WTC11 (cell line): ENCODE measurements around the gene PDE4B. TPM values are rescaled to one million over a fixed set of nuclear protein-coding genes. Genes with fewer than 3 reads are reported as not detected.
A peak's percentile ranks its signal among the peaks of the same experiment; 100 is the strongest.

Experiments
- ATAC-seq: fragments of 200-7000 bp; cut with Tn5 transposase; 2 replicates; pipeline ENCODE4 v1.10.0; 2021; ENCODE audit warnings: mild to moderate bottlenecking, moderate library complexity
- CTCF ChIA-PET: fragments of 300-600 bp; sonication (Branson Sonifier 250); formaldehyde crosslinking; loops from one replicate; lab custom pipeline; 2021; ENCODE audit warnings: antibody characterized with exemption; lab: Charles Lee
- POLR2A ChIA-PET: fragments of 350-600 bp; sonication (Branson Sonifier 250); formaldehyde crosslinking; loops from one replicate; lab custom pipeline; 2021; ENCODE audit warnings: antibody characterized with exemption; lab: Charles Lee
- DNase-seq: peaks from one replicate; pipeline ENCODE4 v3.0.0; 2021; ENCODE audit warnings: low spot score
- H3K27ac Mint-ChIP-seq: 2 replicates; pipeline ENCODE4 v1.8.0; 2021; ENCODE audit warnings: mixed read lengths
- H3K27me3 Mint-ChIP-seq: 2 replicates; pipeline ENCODE4 v1.8.0; 2021; ENCODE audit warnings: low read depth, mild to moderate bottlenecking, moderate library complexity, mixed read lengths
- H3K36me3 Mint-ChIP-seq: 2 replicates; pipeline ENCODE4 v1.8.0; 2021; ENCODE audit warnings: mixed read lengths
- H3K4me1 Mint-ChIP-seq: 2 replicates; pipeline ENCODE4 v1.8.0; 2022; ENCODE audit warnings: mixed read lengths
- H3K4me3 Mint-ChIP-seq: 2 replicates; pipeline ENCODE4 v1.8.0; 2021; ENCODE audit warnings: mild to moderate bottlenecking, moderate library complexity, mixed read lengths
- H3K9me3 Mint-ChIP-seq: 2 replicates; pipeline ENCODE4 v1.8.0; 2021; ENCODE audit warnings: mixed read lengths
- CBFB ChIP-seq: sonication (generic); formaldehyde crosslinking; IDR thresholded peaks from 2 replicates; pipeline ENCODE4 v1.8.1; 2022; ENCODE audit warnings: mild to moderate bottlenecking, low read depth, missing genetic modification reagents
- CREM ChIP-seq: sonication (generic); formaldehyde crosslinking; IDR thresholded peaks from 2 replicates; pipeline ENCODE4 v1.8.1; 2022; ENCODE audit warnings: mild to moderate bottlenecking, missing genetic modification reagents, moderate library complexity
- ESRRA ChIP-seq: sonication (generic); formaldehyde crosslinking; IDR thresholded peaks from 2 replicates; pipeline ENCODE4 v1.8.1; 2022; ENCODE audit warnings: mild to moderate bottlenecking, missing genetic modification reagents, borderline replicate concordance
- FOXK1 ChIP-seq: sonication (generic); formaldehyde crosslinking; IDR thresholded peaks from 2 replicates; pipeline ENCODE4 v1.8.0; 2022; ENCODE audit warnings: mild to moderate bottlenecking, moderate library complexity, missing genetic modification reagents
- OVOL2 ChIP-seq: fragments of 250-450 bp; sonication (Bioruptor Pico); IDR thresholded peaks from 2 replicates; pipeline ENCODE4 v1.9.0; 2021; ENCODE audit warnings: mild to moderate bottlenecking, borderline replicate concordance
- SOX15 ChIP-seq: fragments of 250-450 bp; sonication (Bioruptor Pico); IDR thresholded peaks from 2 replicates; pipeline ENCODE4 v1.9.0; 2021; ENCODE audit warnings: mild to moderate bottlenecking
- SP1 ChIP-seq: sonication (generic); formaldehyde crosslinking; conservative IDR thresholded peaks from 2 replicates; pipeline ENCODE4 v1.8.1; 2022; ENCODE audit warnings: missing genetic modification reagents
- TP53 ChIP-seq: sonication (generic); formaldehyde crosslinking; IDR thresholded peaks from 2 replicates; pipeline ENCODE4 v1.8.1; 2023; ENCODE audit warnings: mild to moderate bottlenecking, missing genetic modification reagents
- ZNF263 ChIP-seq: sonication (generic); formaldehyde crosslinking; IDR thresholded peaks from 2 replicates; pipeline ENCODE4 v1.8.1; 2022; ENCODE audit warnings: low read depth, mild to moderate bottlenecking, moderate library complexity, missing genetic modification reagents
- total RNA-seq: library from RNA; stranded (reverse); gene quantifications from 3 replicates; pipeline ENCODE4 v1.2.3, GENCODE V29; 2021
- TF ChIP-seq, protein P1 (sequence below): sonication (generic); formaldehyde crosslinking; conservative IDR thresholded peaks from 2 replicates; pipeline ENCODE4 v1.8.1; 2023; ENCODE audit warnings: mild to moderate bottlenecking, low read depth, missing genetic modification reagents, moderate library complexity
- TF ChIP-seq, protein P2 (sequence below): fragments of 250-450 bp; sonication (Bioruptor Pico); IDR thresholded peaks from 2 replicates; pipeline ENCODE4 v1.9.0; 2021; ENCODE audit warnings: mild to moderate bottlenecking
- TF ChIP-seq, protein P3 (sequence below): fragments of 250-450 bp; sonication (Bioruptor Pico); IDR thresholded peaks from 2 replicates; pipeline ENCODE4 v2.1.2; 2022; ENCODE audit warnings: mild to moderate bottlenecking, moderate library complexity
- TF ChIP-seq, protein P4 (sequence below): sonication (generic); formaldehyde crosslinking; IDR thresholded peaks from 2 replicates; pipeline ENCODE4 v1.8.1; 2022; ENCODE audit warnings: mild to moderate bottlenecking, moderate library complexity, missing genetic modification reagents
- TF ChIP-seq, protein P5 (sequence below): sonication (generic); formaldehyde crosslinking; IDR thresholded peaks from 2 replicates; pipeline ENCODE4 v1.8.1; 2022; ENCODE audit warnings: mild to moderate bottlenecking, missing genetic modification reagents, moderate library complexity, borderline replicate concordance
- TF ChIP-seq, protein P6 (sequence below): sonication (generic); formaldehyde crosslinking; IDR thresholded peaks from 2 replicates; pipeline ENCODE4 v1.8.1; 2022; ENCODE audit warnings: missing genetic modification reagents, borderline replicate concordance
- TF ChIP-seq, protein P7 (sequence below): fragments of 250-450 bp; sonication (Bioruptor Pico); IDR thresholded peaks from 2 replicates; pipeline ENCODE4 v1.9.0; 2021; ENCODE audit warnings: moderate library complexity, mild to moderate bottlenecking, inconsistent platforms, borderline replicate concordance

PDE4B gene
- total RNA-seq, 1 experiment from 2014 or later = 8.0 TPM

DNA sequence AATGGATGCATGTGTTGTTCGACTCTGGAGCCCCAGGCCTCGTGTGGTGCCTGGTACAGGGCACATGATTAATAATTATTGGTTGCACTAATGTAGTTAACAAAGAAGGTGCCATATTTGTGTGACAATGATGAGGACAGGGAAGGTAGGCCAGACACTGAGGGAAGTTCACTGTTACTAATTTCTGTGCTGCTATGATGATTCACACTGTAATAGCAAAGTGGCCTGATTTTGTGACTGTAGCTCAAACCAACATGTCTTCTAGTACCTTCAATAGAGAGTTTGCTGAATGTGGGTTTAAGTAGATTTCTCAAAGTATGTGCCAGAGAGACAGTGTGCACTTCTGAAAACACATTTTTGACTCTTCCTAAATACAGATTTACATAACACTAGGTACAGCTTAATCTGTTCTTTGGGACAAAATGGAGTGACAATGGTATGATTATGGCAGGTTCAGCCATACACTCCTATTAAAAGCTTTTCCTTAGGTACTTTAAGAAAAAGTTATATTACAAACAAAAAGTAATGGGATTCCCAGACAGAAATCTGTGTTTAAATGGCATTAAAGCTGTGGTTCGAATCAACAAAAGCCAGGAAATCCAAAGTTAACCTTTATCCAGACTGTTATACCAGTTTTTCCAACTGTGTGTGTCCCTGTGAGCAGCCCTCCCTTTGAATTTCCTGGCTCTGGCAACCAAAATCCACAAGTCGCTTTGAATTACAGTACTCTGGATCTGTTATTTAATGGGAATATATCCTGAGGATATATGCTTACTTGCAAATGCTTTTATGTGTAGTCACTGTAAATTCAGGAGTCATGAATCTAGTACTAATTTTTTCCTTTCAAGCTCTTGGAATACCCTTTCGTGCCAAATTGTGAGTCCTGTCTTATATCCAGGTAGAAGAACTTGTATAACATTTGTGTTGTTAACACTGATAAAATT lies 464.2 kb downstream of the PDE4B start:
- H3K36me3 Mint-ChIP-seq = no peaks in the 10 kb centered on the region
- H3K9me3 Mint-ChIP-seq = no peaks in the 10 kb centered on the region
- H3K4me3 Mint-ChIP-seq = no peak overlapping the region
- H3K4me1 Mint-ChIP-seq = peaks cover 33% of the 10 kb centered on the region
- DNase-seq (no peak), ATAC-seq (no peak)
- TF ChIP-seq SOX15 (CRISPR knock-in tag) (no peak), ZNF263 (CRISPR knock-in tag) (no peak), TP53 (CRISPR knock-in tag) (no peak), CREM (CRISPR knock-in tag) (no peak), OVOL2 (no peak)
- TF ChIP-seq, protein P1, sequence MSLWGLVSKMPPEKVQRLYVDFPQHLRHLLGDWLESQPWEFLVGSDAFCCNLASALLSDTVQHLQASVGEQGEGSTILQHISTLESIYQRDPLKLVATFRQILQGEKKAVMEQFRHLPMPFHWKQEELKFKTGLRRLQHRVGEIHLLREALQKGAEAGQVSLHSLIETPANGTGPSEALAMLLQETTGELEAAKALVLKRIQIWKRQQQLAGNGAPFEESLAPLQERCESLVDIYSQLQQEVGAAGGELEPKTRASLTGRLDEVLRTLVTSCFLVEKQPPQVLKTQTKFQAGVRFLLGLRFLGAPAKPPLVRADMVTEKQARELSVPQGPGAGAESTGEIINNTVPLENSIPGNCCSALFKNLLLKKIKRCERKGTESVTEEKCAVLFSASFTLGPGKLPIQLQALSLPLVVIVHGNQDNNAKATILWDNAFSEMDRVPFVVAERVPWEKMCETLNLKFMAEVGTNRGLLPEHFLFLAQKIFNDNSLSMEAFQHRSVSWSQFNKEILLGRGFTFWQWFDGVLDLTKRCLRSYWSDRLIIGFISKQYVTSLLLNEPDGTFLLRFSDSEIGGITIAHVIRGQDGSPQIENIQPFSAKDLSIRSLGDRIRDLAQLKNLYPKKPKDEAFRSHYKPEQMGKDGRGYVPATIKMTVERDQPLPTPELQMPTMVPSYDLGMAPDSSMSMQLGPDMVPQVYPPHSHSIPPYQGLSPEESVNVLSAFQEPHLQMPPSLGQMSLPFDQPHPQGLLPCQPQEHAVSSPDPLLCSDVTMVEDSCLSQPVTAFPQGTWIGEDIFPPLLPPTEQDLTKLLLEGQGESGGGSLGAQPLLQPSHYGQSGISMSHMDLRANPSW (CRISPR knock-in tag) = no peak
- TF ChIP-seq, protein P2, sequence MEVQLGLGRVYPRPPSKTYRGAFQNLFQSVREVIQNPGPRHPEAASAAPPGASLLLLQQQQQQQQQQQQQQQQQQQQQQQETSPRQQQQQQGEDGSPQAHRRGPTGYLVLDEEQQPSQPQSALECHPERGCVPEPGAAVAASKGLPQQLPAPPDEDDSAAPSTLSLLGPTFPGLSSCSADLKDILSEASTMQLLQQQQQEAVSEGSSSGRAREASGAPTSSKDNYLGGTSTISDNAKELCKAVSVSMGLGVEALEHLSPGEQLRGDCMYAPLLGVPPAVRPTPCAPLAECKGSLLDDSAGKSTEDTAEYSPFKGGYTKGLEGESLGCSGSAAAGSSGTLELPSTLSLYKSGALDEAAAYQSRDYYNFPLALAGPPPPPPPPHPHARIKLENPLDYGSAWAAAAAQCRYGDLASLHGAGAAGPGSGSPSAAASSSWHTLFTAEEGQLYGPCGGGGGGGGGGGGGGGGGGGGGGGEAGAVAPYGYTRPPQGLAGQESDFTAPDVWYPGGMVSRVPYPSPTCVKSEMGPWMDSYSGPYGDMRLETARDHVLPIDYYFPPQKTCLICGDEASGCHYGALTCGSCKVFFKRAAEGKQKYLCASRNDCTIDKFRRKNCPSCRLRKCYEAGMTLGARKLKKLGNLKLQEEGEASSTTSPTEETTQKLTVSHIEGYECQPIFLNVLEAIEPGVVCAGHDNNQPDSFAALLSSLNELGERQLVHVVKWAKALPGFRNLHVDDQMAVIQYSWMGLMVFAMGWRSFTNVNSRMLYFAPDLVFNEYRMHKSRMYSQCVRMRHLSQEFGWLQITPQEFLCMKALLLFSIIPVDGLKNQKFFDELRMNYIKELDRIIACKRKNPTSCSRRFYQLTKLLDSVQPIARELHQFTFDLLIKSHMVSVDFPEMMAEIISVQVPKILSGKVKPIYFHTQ (CRISPR knock-in tag) = no peak
- TF ChIP-seq, protein P3, sequence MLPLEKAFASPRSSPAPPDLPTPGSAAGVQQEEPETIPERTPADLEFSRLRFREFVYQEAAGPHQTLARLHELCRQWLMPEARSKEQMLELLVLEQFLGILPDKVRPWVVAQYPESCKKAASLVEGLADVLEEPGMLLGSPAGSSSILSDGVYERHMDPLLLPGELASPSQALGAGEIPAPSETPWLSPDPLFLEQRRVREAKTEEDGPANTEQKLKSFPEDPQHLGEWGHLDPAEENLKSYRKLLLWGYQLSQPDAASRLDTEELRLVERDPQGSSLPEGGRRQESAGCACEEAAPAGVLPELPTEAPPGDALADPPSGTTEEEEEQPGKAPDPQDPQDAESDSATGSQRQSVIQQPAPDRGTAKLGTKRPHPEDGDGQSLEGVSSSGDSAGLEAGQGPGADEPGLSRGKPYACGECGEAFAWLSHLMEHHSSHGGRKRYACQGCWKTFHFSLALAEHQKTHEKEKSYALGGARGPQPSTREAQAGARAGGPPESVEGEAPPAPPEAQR (CRISPR knock-in tag) = no peak
- TF ChIP-seq, all 79 proteins: peak for 0
- Mint-ChIP-seq H3K27ac (no peak overlapping the region), H3K27me3 (peaks cover 7% of the 10 kb centered on the region)
- CTCF ChIA-PET = interaction anchor here (1.0 to 3.7 kb wide), 4 partner anchors 14 to 190 kb away, joined by 3 to 18 read pairs (median 6); no protein-coding TSS in a partner anchor
- POLR2A ChIA-PET = no interaction called here

DNA sequence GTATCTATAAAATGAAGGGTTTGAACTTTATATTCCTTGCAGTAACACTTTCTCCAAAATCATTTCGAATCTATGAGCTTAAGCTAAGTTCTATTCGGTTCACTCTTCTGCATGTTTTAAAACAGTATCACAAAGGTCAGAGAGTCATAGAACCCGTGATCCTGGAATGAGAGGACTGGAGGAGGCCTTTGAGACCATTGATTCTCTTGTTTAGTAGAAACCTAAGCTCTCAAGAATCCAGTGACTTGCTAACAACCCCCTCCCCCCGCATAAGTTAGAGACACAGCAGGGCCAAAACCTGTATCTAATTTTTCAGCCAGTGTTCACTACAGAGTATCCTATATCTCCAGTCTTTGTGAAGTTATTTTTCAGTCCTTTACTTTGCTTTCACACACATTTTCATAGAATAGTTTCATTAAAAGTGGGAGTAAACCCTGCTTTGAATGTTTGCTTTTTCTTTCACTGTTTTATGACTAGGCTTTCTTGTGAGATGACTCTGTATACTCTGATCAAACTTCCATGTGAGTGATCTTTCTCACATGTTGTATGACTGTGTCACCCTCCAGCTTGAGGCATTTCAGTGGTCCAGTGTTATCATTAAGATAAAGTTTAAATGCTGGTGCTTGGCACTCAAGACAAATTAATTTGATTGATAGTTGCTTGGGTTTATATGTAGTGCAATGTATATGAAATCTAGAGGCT lies 465.9 kb downstream of the PDE4B start:
- Mint-ChIP-seq H3K4me3 (no peak overlapping the region), H3K27me3 (peaks cover 7% of the 10 kb centered on the region), H3K27ac (no peak overlapping the region), H3K36me3 (no peaks in the 10 kb centered on the region), H3K9me3 (no peaks in the 10 kb centered on the region), H3K4me1 (peaks cover 33% of the 10 kb centered on the region)
- ChIA-PET POLR2A (no interaction called here), CTCF (interaction anchor here (0.5 to 3.7 kb wide), 2 partner anchors 188 to 1091 kb away, joined by 3 to 18 read pairs; no protein-coding TSS in a partner anchor)
- ATAC-seq (peak; percentile 68), DNase-seq (no peak)
- no peak for TF ChIP-seq ESRRA (CRISPR knock-in tag)

DNA sequence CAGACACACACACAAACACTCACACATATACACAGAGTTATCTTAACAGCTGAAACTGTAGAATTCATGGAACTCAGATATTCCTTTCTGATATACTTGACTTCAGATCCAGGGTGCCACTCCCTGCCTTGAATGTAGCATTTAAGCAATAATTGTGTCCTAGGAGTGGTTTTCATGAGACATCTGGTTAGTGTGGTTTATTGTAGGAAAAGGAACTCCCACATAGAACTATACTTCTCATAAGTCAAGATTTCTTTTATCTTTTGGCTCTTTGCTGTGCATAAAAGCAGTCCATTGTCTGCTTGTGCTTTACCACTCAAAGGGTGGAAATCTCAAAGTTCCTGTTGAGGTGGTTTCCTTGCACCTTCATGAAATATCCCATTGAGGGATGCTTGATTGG lies 468.7 kb downstream of the PDE4B start:
- peaks cover 7% of the 10 kb centered on the region for H3K27me3 Mint-ChIP-seq
- ChIA-PET CTCF (no interaction called here), POLR2A (no interaction called here)
- no peaks in the 10 kb centered on the region for H3K36me3 Mint-ChIP-seq
- no peak for ATAC-seq
- H3K4me3 Mint-ChIP-seq = no peak overlapping the region
- no peak for DNase-seq
- peaks cover 46% of the 10 kb centered on the region for H3K4me1 Mint-ChIP-seq
- no peaks in the 10 kb centered on the region for H3K9me3 Mint-ChIP-seq
- H3K27ac Mint-ChIP-seq = no peak overlapping the region
- TF ChIP-seq, protein P4, sequence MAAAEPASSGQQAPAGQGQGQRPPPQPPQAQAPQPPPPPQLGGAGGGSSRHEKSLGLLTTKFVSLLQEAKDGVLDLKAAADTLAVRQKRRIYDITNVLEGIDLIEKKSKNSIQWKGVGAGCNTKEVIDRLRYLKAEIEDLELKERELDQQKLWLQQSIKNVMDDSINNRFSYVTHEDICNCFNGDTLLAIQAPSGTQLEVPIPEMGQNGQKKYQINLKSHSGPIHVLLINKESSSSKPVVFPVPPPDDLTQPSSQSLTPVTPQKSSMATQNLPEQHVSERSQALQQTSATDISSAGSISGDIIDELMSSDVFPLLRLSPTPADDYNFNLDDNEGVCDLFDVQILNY (CRISPR knock-in tag) = no peak
- TF ChIP-seq, protein P5, sequence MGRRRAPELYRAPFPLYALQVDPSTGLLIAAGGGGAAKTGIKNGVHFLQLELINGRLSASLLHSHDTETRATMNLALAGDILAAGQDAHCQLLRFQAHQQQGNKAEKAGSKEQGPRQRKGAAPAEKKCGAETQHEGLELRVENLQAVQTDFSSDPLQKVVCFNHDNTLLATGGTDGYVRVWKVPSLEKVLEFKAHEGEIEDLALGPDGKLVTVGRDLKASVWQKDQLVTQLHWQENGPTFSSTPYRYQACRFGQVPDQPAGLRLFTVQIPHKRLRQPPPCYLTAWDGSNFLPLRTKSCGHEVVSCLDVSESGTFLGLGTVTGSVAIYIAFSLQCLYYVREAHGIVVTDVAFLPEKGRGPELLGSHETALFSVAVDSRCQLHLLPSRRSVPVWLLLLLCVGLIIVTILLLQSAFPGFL (CRISPR knock-in tag) = no peak
- TF ChIP-seq CBFB (CRISPR knock-in tag) (no peak), FOXK1 (no peak), SP1 (CRISPR knock-in tag) (no peak)
- TF ChIP-seq, protein P6, sequence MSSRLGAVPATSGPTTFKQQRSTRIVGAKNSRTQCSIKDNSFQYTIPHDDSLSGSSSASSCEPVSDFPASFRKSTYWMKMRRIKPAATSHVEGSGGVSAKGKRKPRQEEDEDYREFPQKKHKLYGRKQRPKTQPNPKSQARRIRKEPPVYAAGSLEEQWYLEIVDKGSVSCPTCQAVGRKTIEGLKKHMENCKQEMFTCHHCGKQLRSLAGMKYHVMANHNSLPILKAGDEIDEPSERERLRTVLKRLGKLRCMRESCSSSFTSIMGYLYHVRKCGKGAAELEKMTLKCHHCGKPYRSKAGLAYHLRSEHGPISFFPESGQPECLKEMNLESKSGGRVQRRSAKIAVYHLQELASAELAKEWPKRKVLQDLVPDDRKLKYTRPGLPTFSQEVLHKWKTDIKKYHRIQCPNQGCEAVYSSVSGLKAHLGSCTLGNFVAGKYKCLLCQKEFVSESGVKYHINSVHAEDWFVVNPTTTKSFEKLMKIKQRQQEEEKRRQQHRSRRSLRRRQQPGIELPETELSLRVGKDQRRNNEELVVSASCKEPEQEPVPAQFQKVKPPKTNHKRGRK (CRISPR knock-in tag) = no peak
- TF ChIP-seq, protein P7, sequence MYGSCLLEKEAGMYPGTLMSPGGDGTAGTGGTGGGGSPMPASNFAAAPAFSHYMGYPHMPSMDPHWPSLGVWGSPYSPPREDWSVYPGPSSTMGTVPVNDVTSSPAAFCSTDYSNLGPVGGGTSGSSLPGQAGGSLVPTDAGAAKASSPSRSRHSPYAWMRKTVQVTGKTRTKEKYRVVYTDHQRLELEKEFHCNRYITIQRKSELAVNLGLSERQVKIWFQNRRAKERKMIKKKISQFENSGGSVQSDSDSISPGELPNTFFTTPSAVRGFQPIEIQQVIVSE = no peak
